ENCODE measurements around the gene PRDM13.
A peak's percentile ranks its signal among the peaks of the same experiment; 100 is the strongest.

The PRDM13 gene

DNA sequence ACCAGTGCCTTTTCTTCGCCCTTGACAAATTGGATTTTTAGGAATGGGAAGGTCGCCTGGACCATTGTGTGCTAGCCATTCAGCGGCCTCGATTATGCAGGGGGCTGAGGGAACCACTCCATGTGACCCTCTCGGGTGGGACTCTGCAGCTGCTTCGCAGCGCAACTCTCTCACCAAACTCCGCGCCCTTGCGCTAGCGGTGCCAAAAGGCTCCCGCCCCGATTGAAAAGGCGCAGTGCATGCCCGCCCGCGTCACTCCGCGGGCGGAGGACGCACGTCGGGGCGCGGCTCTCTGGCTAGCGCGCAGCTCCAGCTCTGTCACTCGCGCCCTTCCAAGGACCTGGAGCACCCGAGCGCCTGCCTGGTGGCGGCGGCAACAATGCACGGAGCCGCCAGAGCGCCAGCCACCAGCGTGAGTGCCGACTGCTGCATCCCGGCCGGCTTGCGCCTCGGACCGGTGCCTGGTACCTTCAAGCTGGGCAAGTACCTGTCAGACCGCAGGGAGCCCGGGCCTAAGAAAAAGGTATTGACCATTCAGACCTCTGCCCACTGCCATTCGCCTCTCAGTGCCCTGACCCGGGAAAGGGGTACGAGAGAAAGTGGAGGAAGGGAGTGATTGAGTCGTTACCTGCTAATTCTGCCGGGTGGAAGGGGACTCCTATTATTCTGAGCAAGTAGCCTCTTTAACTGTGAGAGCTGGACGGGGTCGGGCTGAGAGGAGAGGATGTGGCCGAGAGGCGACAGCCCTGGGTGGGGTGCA, at the start of gene PRDM13:
PRDM13 (plus strand) TSS at position 178 of the 760 bp plus-strand sequence; CDS start at position 380, 202 bp downstream.
- DNase-seq (ENCODE audit: low read depth): no peak
- no peak within 1 kb of the TSS for H3K9ac ChIP-seq (ENCODE audit: low read length)
- H3K36me3 ChIP-seq (ENCODE audit: control insufficient read depth, insufficient read depth, low read length, severe bottlenecking): no peaks in the 10 kb centered on the region
- H3K27me3 ChIP-seq (replicated peaks; ENCODE audit: control insufficient read depth, insufficient read depth, low read length): peaks cover 99% of the 10 kb centered on the region
- H3K4me3 ChIP-seq (ENCODE audit: low read length): no peak within 1 kb of the TSS
- H3K4me1 ChIP-seq (ENCODE audit: control insufficient read depth, insufficient read depth, low read length): peaks cover 19% of the 10 kb centered on the region
- H3K9me3 ChIP-seq (ENCODE audit: control insufficient read depth, low read length): peaks cover 10% of the 10 kb centered on the region

GRCh38 chr6:99559057-99559456, 47.6 kb upstream of the PRDM13 start:
- peaks cover 52% of the 10 kb centered on the region for H3K36me3 ChIP-seq (ENCODE audit: control insufficient read depth, insufficient read depth, low read length, severe bottlenecking)
- no peaks in the 10 kb centered on the region for H3K27me3 ChIP-seq (replicated peaks; ENCODE audit: control insufficient read depth, insufficient read depth, low read length)
- no peak overlapping the region for H3K9ac ChIP-seq (ENCODE audit: low read length)
- DNase-seq (ENCODE audit: low read depth): peak; percentile 9
- no peaks in the 10 kb centered on the region for H3K9me3 ChIP-seq (ENCODE audit: control insufficient read depth, low read length)
- H3K4me1 ChIP-seq (ENCODE audit: control insufficient read depth, insufficient read depth, low read length): peaks cover 13% of the 10 kb centered on the region
- no peak overlapping the region for H3K4me3 ChIP-seq (ENCODE audit: low read length)

DNA sequence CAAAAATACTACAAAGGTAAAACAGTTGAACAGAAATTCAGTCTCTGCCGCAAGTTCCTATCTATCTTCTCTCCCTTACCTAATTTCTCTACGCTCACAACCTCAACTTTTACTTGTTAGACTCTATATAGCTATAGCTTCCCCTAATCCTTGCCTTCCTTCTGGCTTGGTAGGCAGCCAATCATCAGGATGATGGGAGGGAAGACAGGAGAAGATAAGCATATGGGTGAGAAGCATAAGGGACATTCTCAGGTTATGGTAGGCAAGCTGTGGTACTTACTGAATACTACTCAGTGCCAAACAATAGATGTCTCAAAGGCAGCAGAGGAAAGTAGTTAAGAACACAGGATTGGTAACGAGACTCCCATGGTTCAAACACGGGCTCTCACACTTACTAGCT, 46.0 kb upstream of the PRDM13 start:
- H3K4me1 ChIP-seq (ENCODE audit: control insufficient read depth, insufficient read depth, low read length): peaks cover 20% of the 10 kb centered on the region
- no peaks in the 10 kb centered on the region for H3K9me3 ChIP-seq (ENCODE audit: control insufficient read depth, low read length)
- DNase-seq (ENCODE audit: low read depth): no peak
- H3K27me3 ChIP-seq (replicated peaks; ENCODE audit: control insufficient read depth, insufficient read depth, low read length): no peaks in the 10 kb centered on the region
- no peak overlapping the region for H3K9ac ChIP-seq (ENCODE audit: low read length)
- no peak overlapping the region for H3K4me3 ChIP-seq (ENCODE audit: low read length)
- peaks cover 36% of the 10 kb centered on the region for H3K36me3 ChIP-seq (ENCODE audit: control insufficient read depth, insufficient read depth, low read length, severe bottlenecking)

DNA sequence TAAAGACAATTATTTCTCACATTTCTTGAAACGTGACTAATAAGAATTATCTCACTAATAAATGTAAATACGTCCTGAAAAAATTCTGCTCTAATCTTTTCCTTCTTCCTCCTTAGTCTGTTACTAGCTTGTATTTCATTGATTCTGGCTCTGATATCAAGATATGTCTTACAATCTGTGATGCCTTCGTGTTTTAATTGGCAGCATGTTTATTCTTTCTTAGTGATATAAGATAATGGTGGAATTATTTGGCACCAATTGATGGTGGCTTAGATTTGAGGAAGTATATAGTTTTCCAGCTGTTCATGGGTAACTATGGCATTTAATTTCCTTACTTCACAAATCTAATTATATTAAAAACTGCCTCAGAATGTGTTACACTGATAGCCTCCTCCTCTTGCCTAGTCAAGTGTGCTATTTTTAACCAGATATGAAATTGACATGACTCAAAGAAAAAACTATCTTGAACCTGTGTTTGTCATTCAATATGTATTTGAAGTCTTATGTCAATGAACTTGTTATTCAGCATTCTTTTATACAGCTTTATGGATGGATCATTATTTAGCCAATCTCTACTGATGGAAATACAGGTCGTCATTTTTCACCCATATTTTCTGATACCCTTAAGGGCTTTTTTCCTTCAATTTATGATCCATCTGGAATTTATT, 43.4 kb upstream of the PRDM13 start:
- peaks cover 39% of the 10 kb centered on the region for H3K4me1 ChIP-seq (ENCODE audit: control insufficient read depth, insufficient read depth, low read length)
- H3K36me3 ChIP-seq (ENCODE audit: control insufficient read depth, insufficient read depth, low read length, severe bottlenecking): peaks cover 14% of the 10 kb centered on the region
- no peaks in the 10 kb centered on the region for H3K9me3 ChIP-seq (ENCODE audit: control insufficient read depth, low read length)

DNA sequence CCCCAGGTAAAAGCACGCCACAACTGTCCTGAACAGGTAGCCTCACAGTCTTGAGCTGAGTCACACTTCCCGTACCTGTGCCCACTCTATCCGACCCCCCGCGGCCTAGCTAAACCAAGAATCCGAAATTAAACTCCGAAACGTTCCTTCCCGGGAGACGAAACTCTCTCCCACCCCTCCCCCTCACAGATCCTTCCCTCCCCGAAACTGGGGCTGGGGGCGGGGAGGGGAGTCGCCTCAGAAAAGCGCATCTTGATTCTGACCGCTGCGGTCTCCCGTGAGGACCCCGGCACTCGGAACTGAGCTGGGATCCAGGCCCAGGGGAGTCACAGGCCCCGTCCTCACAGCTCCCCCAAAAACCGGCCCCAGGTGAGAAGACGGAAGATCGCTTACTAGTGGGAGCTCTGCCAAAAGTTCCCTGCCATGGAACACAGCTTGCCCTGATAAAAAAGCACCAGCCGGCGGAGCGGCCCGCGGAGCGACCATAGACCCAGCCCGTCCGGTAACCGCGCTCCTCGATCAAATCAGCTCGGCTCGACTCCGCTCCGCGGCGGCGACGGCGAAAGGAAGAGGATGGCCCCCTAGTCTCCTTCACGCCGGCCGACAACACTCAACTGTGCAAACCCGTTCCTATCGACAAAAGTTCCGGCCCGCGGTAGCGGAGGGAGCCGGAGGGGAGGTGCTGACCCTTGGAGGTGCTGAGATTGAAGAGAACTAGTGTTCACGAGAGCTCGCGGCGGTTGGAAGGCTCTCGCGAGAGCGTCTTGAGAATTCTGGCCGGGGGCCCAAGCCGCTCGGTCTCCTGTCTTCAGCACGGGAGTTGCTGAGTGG, 38.3 kb upstream of the PRDM13 start, which contains the start of gene CCNC:
CCNC (minus strand) TSS at position 558 of the 831 bp plus-strand sequence; CDS start at position 425, 133 bp downstream.
- peak within 1 kb of the TSS; percentile 99 for H3K4me3 ChIP-seq (ENCODE audit: low read length)
- H3K9me3 ChIP-seq (ENCODE audit: control insufficient read depth, low read length): no peaks in the 10 kb centered on the region
- peaks cover 31% of the 10 kb centered on the region for H3K4me1 ChIP-seq (ENCODE audit: control insufficient read depth, insufficient read depth, low read length)
- H3K27me3 ChIP-seq (replicated peaks; ENCODE audit: control insufficient read depth, insufficient read depth, low read length): no peaks in the 10 kb centered on the region
- H3K36me3 ChIP-seq (ENCODE audit: control insufficient read depth, insufficient read depth, low read length, severe bottlenecking): no peaks in the 10 kb centered on the region
- DNase-seq (ENCODE audit: low read depth): peak; percentile 97
- peak within 1 kb of the TSS; percentile 97 for H3K9ac ChIP-seq (ENCODE audit: low read length)

More for the DNA sequence above, 43.4 kb upstream of the PRDM13 start:
- DNase-seq (ENCODE audit: low read depth): no peak
- Histone ChIP-seq H3K27me3 (replicated peaks; ENCODE audit: control insufficient read depth, insufficient read depth, low read length) (no peaks in the 10 kb centered on the region), H3K4me3 (ENCODE audit: low read length) (no peak overlapping the region), H3K9ac (ENCODE audit: low read length) (no peak overlapping the region)

DNA sequence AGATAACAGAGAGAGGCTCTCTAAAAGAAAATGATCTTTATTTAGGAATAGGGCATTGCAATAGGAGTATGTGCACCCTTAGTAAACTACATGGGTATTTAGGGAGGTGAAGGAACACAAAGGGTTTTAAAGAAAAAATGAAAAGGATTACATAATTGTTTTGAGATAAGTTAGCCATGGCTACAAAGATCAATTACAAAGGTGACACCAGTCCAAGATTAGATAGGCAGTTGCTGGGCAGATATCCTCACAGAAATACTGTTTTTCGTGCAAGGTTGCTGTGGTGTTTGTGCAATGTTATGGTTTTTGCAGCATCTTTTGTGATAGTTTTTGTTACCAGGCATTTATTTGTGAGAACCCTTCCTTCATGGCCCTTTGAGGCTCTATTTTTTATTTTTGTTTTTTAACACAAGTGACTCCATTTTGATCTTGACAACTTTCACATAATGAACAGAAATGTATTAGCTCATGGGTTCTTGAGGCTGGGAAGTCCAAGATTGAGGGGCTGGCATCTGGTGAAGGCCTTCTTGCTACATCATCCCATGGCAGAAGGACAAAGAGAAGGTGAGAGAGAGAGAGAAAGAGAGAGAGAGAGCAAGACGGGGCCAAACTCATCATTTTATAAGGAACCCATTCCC, 32.5 kb upstream of the PRDM13 start:
- Histone ChIP-seq H3K4me1 (ENCODE audit: control insufficient read depth, insufficient read depth, low read length) (no peaks in the 10 kb centered on the region), H3K27me3 (replicated peaks; ENCODE audit: control insufficient read depth, insufficient read depth, low read length) (no peaks in the 10 kb centered on the region), H3K9me3 (ENCODE audit: control insufficient read depth, low read length) (no peaks in the 10 kb centered on the region), H3K36me3 (ENCODE audit: control insufficient read depth, insufficient read depth, low read length, severe bottlenecking) (no peaks in the 10 kb centered on the region), H3K4me3 (ENCODE audit: low read length) (no peak overlapping the region), H3K9ac (ENCODE audit: low read length) (no peak overlapping the region)
- DNase-seq (ENCODE audit: low read depth): no peak

- Histone ChIP-seq H3K4me3 (ENCODE audit: low read length) (no peak overlapping the region), H3K9me3 (ENCODE audit: control insufficient read depth, low read length) (no peaks in the 10 kb centered on the region), H3K27me3 (replicated peaks; ENCODE audit: control insufficient read depth, insufficient read depth, low read length) (no peaks in the 10 kb centered on the region), H3K36me3 (ENCODE audit: control insufficient read depth, insufficient read depth, low read length, severe bottlenecking) (no peaks in the 10 kb centered on the region), H3K9ac (ENCODE audit: low read length) (no peak overlapping the region), H3K4me1 (ENCODE audit: control insufficient read depth, insufficient read depth, low read length) (no peaks in the 10 kb centered on the region)
- DNase-seq (ENCODE audit: low read depth): no peak
Measured at GRCh38 chr6:99575544-99576227, 30.9 kb upstream of the PRDM13 start.

- Histone ChIP-seq H3K4me1 (ENCODE audit: control insufficient read depth, insufficient read depth, low read length) (no peaks in the 10 kb centered on the region), H3K36me3 (ENCODE audit: control insufficient read depth, insufficient read depth, low read length, severe bottlenecking) (no peaks in the 10 kb centered on the region), H3K4me3 (ENCODE audit: low read length) (no peak overlapping the region), H3K9ac (ENCODE audit: low read length) (no peak overlapping the region), H3K27me3 (replicated peaks; ENCODE audit: control insufficient read depth, insufficient read depth, low read length) (no peaks in the 10 kb centered on the region), H3K9me3 (ENCODE audit: control insufficient read depth, low read length) (no peaks in the 10 kb centered on the region)
- no peak for DNase-seq (ENCODE audit: low read depth)
Measured at GRCh38 chr6:99579781-99580180, 26.9 kb upstream of the PRDM13 start.

- peaks cover 35% of the 10 kb centered on the region for H3K27me3 ChIP-seq (replicated peaks; ENCODE audit: control insufficient read depth, insufficient read depth, low read length)
- no peak overlapping the region for H3K4me3 ChIP-seq (ENCODE audit: low read length)
- no peak overlapping the region for H3K9ac ChIP-seq (ENCODE audit: low read length)
- no peaks in the 10 kb centered on the region for H3K36me3 ChIP-seq (ENCODE audit: control insufficient read depth, insufficient read depth, low read length, severe bottlenecking)
- no peaks in the 10 kb centered on the region for H3K9me3 ChIP-seq (ENCODE audit: control insufficient read depth, low read length)
- H3K4me1 ChIP-seq (ENCODE audit: control insufficient read depth, insufficient read depth, low read length): peaks cover 20% of the 10 kb centered on the region
- DNase-seq (ENCODE audit: low read depth): no peak
Measured at GRCh38 chr6:99587792-99588191, 18.8 kb upstream of the PRDM13 start.

DNA sequence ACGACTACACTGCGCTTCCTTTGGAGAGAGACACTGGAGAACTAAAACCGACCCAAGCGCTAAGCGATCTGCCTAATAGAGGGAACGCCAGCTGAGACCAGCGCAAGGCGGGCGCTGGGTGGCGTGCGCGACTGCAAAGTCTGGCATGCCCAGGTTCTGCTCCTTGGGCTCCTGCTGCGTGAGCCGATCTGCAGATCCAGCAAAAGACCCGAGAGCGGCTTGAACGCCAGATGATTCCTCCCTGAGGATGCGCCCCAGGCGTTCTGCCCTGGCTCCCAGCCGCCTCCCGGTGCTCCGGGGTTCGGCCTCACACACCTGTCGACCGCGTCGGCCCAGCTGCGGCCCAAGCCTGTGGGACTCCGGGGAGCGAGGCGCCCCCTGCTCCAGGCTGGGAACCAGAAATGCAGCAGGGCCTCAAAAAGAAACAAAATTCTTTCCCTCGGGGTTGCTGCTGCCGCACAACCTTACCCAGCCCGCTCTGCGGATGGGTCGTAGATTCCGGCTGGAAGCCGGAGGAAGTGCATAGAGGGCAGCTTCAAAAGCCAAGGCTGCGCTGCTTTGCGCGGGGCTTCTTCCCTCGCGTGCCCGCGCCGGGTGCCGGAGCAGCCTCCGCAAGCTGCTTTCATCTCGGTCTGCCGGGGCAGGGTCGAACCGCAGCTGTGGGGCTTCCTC, 17.9 kb upstream of the PRDM13 start:
- Histone ChIP-seq H3K9ac (ENCODE audit: low read length) (no peak overlapping the region), H3K36me3 (ENCODE audit: control insufficient read depth, insufficient read depth, low read length, severe bottlenecking) (no peaks in the 10 kb centered on the region), H3K9me3 (ENCODE audit: control insufficient read depth, low read length) (no peaks in the 10 kb centered on the region), H3K27me3 (replicated peaks; ENCODE audit: control insufficient read depth, insufficient read depth, low read length) (peaks cover 38% of the 10 kb centered on the region), H3K4me3 (ENCODE audit: low read length) (peak overlapping the region; percentile 76), H3K4me1 (ENCODE audit: control insufficient read depth, insufficient read depth, low read length) (peaks cover 24% of the 10 kb centered on the region)
- DNase-seq (ENCODE audit: low read depth): peak; percentile 69
